GM18951 (cell line): ENCODE results near the gene PPME1.

Source experiments
- POLR2A ChIP-seq: IDR thresholded peaks from 4 replicates; pipeline ENCODE4 v1.6.1; 2011; ENCODE audit warnings: mild to moderate bottlenecking; ENCODE audit not compliant: insufficient read length, insufficient read depth; ENCODE audit errors: extremely low read depth
- in situ Hi-C: fragments of 300-500 bp; cut with MboI; formaldehyde crosslinking; loops from one replicate; pipeline ENCODE4 v1.12.0; 2022; ENCODE audit warnings: low sequenced_read_pairs, mixed read lengths, inconsistent platforms; ENCODE audit not compliant: unreplicated experiment

PPME1 gene

GRCh38 chr11:74220376-74220775 is 49.3 kb downstream of the PPME1 start:
- TF ChIP-seq POLR2A: no peak
- in situ Hi-C loops: no loop called here

DNA sequence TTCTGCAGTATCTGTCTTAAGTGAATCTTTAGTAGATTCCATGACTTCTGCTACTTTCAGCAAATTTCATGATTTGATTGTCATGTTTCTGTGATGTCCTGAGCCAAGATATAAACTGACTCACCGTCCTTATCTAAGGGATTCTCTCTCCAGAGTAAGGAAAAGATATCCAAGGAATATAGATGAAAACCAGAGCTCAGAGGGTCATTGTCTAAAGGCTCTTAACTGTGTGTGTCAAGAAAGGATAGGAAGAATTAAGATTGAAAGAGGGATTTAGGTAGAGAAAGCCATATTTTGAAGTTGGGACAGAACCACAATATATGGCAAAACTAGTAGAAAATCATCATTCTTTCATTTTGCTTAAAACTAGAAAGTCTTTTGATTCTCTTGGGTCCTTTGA is 50.7 kb downstream of the PPME1 start:
- in situ Hi-C loops: no loop called here
- TF ChIP-seq POLR2A: no peak

- TF ChIP-seq POLR2A: no peak
- in situ Hi-C loops: no loop called here
These were observed 54.5 kb downstream of the PPME1 start for GRCh38 chr11:74225565-74225964.

DNA sequence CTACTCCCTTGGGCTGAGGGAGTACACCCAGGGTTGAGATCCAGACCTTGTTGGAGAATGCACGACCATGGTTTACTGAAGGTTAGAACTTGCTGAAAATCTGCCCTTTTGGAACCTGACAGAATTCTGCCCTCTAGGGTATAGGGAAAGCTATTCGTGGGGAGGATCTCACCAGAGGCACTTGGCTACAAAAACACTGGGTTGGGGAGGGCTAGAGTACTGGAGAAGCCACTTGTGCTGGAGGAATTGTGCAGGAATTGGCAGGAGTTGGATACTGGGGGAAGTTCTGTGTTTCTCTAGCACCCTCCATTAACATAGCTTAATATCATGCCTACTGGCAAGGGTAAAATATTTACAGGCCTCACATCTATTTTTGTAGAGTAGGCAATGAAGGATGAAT is 55.8 kb downstream of the PPME1 start:
- in situ Hi-C loops: no loop called here
- no peak for TF ChIP-seq POLR2A

- in situ Hi-C loops: no loop called here
- TF ChIP-seq POLR2A: no peak
These were observed 61.3 kb downstream of the PPME1 start for GRCh38 chr11:74232311-74232950.

- in situ Hi-C loops: no loop called here
These were observed 62.6 kb downstream of the PPME1 start for GRCh38 chr11:74233683-74234082.

DNA sequence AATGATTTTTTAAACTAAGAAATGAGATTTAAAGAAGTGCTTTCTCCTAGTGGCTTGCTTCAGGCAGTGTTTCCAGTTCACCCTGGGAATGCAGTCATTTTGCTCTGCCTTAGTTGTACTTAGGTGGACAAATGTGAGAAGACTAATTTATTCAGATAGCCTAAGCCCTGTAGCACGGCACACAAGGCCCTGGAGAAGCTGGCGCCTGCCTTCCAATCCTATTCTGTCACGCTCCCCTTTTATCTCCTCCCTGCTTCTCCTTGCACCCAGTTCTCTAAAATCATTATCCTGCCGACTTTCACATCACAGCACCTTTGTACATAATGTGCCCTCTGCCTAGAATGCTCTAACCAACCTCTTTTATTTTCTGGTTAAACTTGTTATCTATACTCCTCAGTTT is 64.0 kb downstream of the PPME1 start:
- TF ChIP-seq POLR2A: no peak
- in situ Hi-C loops: no loop called here

More at GRCh38 chr11:74233683-74234082, 62.6 kb downstream of the PPME1 start:
- no peak for TF ChIP-seq POLR2A

GRCh38 chr11:74237541-74237940 is 66.5 kb downstream of the PPME1 start:
- in situ Hi-C loops: no loop called here
- TF ChIP-seq POLR2A: no peak

GRCh38 chr11:74238243-74238642 is 67.2 kb downstream of the PPME1 start:
- in situ Hi-C loops: no loop called here
- no peak for TF ChIP-seq POLR2A

DNA sequence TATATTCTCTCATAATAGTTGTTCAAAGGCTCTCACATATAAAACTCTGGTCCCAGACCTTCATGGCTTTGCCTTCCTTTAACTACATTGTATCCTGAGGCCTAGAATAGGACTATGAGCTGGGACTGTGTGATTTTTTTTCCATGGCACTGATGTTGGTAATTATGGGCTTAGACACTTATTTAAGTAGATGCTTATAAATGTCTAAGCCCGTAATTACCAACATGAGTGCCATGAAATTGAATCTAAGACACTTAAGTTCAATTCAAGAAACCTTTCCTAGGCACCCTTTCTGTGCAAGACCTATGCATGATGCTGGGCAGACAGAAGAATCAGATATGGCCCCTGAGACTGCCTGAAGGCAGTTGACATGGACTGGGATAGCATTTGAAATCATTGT is 77.4 kb downstream of the PPME1 start:
- in situ Hi-C loops: no loop called here
- TF ChIP-seq POLR2A: no peak

- in situ Hi-C loops: no loop called here
- TF ChIP-seq POLR2A: no peak
These were observed 78.4 kb downstream of the PPME1 start for GRCh38 chr11:74249496-74249895.

DNA sequence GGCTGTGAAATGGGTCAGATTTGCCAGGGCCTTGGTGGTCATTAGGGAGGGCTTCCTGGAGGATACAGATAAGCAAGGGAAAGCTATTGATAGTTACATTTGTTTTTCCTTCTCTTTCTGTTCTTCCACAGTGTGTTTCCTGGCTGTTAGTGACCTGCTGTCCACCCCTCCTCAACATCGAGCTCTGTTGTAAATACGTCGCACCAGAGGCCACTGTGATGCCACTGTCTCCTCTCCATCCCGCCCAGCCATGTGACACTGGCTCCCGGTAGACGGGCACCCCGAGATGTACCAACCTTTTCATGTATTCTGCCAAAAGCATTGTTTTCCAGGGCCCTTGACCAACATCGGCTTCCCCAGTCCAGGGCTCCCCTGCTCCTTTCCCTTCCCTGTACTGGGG is 82.3 kb downstream of the PPME1 start:
- in situ Hi-C loops: no loop called here
- no peak for TF ChIP-seq POLR2A

- in situ Hi-C loops: no loop called here
- no peak for TF ChIP-seq POLR2A
These were observed 84.8 kb downstream of the PPME1 start for GRCh38 chr11:74255741-74256375.

GRCh38 chr11:74256378-74257133 is 85.5 kb downstream of the PPME1 start:
- in situ Hi-C loops: no loop called here
- no peak for TF ChIP-seq POLR2A
